IMR-90 (cell line): ENCODE measurements around the gene FNIP2. TPM values are rescaled to one million over a fixed set of nuclear protein-coding genes. Genes with fewer than 3 reads are reported as not detected.

Experiments
- ATAC-seq: fragments of 200-7000 bp; cut with Tn5 transposase; 2 replicates; pipeline ENCODE4 v1.9.1; 2020; ENCODE audit warnings: low read depth, mild to moderate bottlenecking, moderate library complexity
- BruUV-seq: library from RNA; stranded (reverse); fragments of 400-500 nt; replicated peaks from 2 replicates; lab custom pipeline; 2021; lab: Mats Ljungman, UMichigan
- CTCF ChIA-PET: fragments of 300-600 bp; formaldehyde crosslinking; extraction: SDS; loops from one replicate; lab custom pipeline; 2021; ENCODE audit warnings: antibody characterized with exemption; lab: Yijun Ruan, JAX
- POLR2A ChIA-PET: fragments of 300-600 bp; sonication (Branson Sonifier 250); formaldehyde crosslinking; loops from one replicate; lab custom pipeline; 2022; ENCODE audit warnings: antibody characterized with exemption; ENCODE audit not compliant: unreplicated experiment; lab: Charles Lee
- DNase-seq: peaks from one replicate; pipeline ENCODE4 v3.0.0; 2013
- H2AFZ ChIP-seq: replicated peaks from 2 replicates; pipeline ENCODE3; 2013; ENCODE audit warnings: low read length, mild to moderate bottlenecking; ENCODE audit not compliant: poor library complexity
- H2AK5ac ChIP-seq: 2 replicates; pipeline ENCODE4 v1.6.1; 2013; ENCODE audit warnings: low read depth, low read length, inconsistent platforms
- H2AK9ac ChIP-seq: replicated peaks from 2 replicates; pipeline ENCODE3; 2013; ENCODE audit warnings: mild to moderate bottlenecking, low read depth, low read length, moderate library complexity; ENCODE audit not compliant: poor library complexity
- H2BK120ac ChIP-seq: 2 replicates; pipeline ENCODE4 v1.6.1; 2013; ENCODE audit warnings: low read depth, low read length, inconsistent platforms
- H2BK15ac ChIP-seq: 3 replicates; pipeline ENCODE4 v1.6.1; 2013; ENCODE audit warnings: low read depth, low read length, inconsistent platforms
- H2BK20ac ChIP-seq: 2 replicates; pipeline ENCODE4 v1.6.1; 2013; ENCODE audit warnings: low read depth, mild to moderate bottlenecking, inconsistent platforms, low read length, moderate library complexity
- H2BK5ac ChIP-seq: 2 replicates; pipeline ENCODE4 v1.6.1; 2013; ENCODE audit warnings: mild to moderate bottlenecking, low read depth, low read length, inconsistent platforms; ENCODE audit not compliant: poor library complexity, severe bottlenecking
- H3K14ac ChIP-seq: replicated peaks from 2 replicates; pipeline ENCODE4 v1.6.1; 2013; ENCODE audit warnings: low read depth, low read length, inconsistent platforms
- H3K18ac ChIP-seq: 2 replicates; pipeline ENCODE4 v1.6.1; 2013; ENCODE audit warnings: low read depth, low read length, control low read depth
- H3K23ac ChIP-seq: 2 replicates; pipeline ENCODE4 v1.6.1; 2013; ENCODE audit warnings: low read depth, low read length, inconsistent platforms
- H3K27ac ChIP-seq: 2 replicates; pipeline ENCODE4 v1.5.1; 2013; ENCODE audit warnings: mild to moderate bottlenecking, control low read depth, low read length; ENCODE audit not compliant: insufficient read depth
- H3K27me3 ChIP-seq: 2 replicates; pipeline ENCODE4 v1.6.1; 2013; ENCODE audit warnings: low read length; ENCODE audit not compliant: control insufficient read depth, insufficient read depth
- H3K36me3 ChIP-seq: 2 replicates; pipeline ENCODE4 v1.6.1; 2013; ENCODE audit warnings: low read length, mixed read lengths; ENCODE audit not compliant: control insufficient read depth, insufficient read depth
- H3K4ac ChIP-seq: 2 replicates; pipeline ENCODE4 v1.6.1; 2013; ENCODE audit warnings: low read depth, low read length, inconsistent platforms
- H3K4me1 ChIP-seq: 2 replicates; pipeline ENCODE4 v1.6.1; 2013; ENCODE audit warnings: low read length, mixed read lengths; ENCODE audit not compliant: control insufficient read depth, insufficient read depth
- H3K4me2 ChIP-seq: 2 replicates; pipeline ENCODE4 v1.6.1; 2013; ENCODE audit warnings: low read depth, mild to moderate bottlenecking, control low read depth, low read length, moderate library complexity
- H3K4me3 ChIP-seq: 2 replicates; pipeline ENCODE4 v1.5.1; 2013; ENCODE audit warnings: low read depth, mild to moderate bottlenecking, control low read depth, low read length, moderate library complexity; ENCODE audit not compliant: insufficient read depth
- H3K56ac ChIP-seq: 2 replicates; pipeline ENCODE4 v1.6.1; 2013; ENCODE audit warnings: low read length, inconsistent platforms; ENCODE audit not compliant: insufficient read depth; ENCODE audit errors: extremely low read depth
- H3K79me1 ChIP-seq, 2 experiments: 2 replicates each; pipeline ENCODE4 v1.6.1; 2013; ENCODE audit warnings: low read length in 2 of 2, inconsistent platforms in 1 of 2, low read depth in 1 of 2
- H3K9ac ChIP-seq: 2 replicates; pipeline ENCODE4 v1.6.1; 2013; ENCODE audit warnings: low read depth, low read length, control low read depth
- H3K9me1 ChIP-seq: 2 replicates; pipeline ENCODE4 v1.6.1; 2013; ENCODE audit warnings: low read length, inconsistent platforms; ENCODE audit not compliant: insufficient read depth
- H3K9me3 ChIP-seq: 2 replicates; pipeline ENCODE4 v1.6.1; 2013; ENCODE audit warnings: low read length; ENCODE audit not compliant: control insufficient read depth, insufficient read depth
- H4K20me1 ChIP-seq: 2 replicates; pipeline ENCODE4 v1.6.1; 2013; ENCODE audit warnings: low read length, inconsistent platforms; ENCODE audit not compliant: insufficient read depth
- H4K5ac ChIP-seq: 2 replicates; pipeline ENCODE4 v1.6.1; 2013; ENCODE audit warnings: mild to moderate bottlenecking, low read depth, low read length, control low read depth
- H4K8ac ChIP-seq, 2 experiments: 2 replicates each; pipeline ENCODE4 v1.6.1; 2013; ENCODE audit warnings: low read depth in 2 of 2, low read length in 2 of 2, control low read depth in 1 of 2, inconsistent platforms in 1 of 2
- H4K91ac ChIP-seq: 2 replicates; pipeline ENCODE4 v1.6.1; 2013; ENCODE audit warnings: low read depth, low read length, inconsistent platforms; ENCODE audit not compliant: insufficient read depth
- BHLHE40 ChIP-seq: fragments of 150-350 bp; IDR thresholded peaks from 2 replicates; pipeline ENCODE4 v1.6.1; 2016; ENCODE audit warnings: mild to moderate bottlenecking, low read depth, low read length
- CEBPB ChIP-seq: IDR thresholded peaks from 2 replicates; pipeline ENCODE4 v1.6.1; 2012; ENCODE audit warnings: low read depth, low read length, improper control_type of control experiment
- CHD1 ChIP-seq: IDR thresholded peaks from 2 replicates; pipeline ENCODE4 v1.6.1; 2012; ENCODE audit warnings: low read depth, low read length, improper control_type of control experiment
- CTCF ChIP-seq: conservative IDR thresholded peaks from 2 replicates; pipeline ENCODE4 v1.5.1; 2012; ENCODE audit warnings: mild to moderate bottlenecking, low read depth, low read length, improper control_type of control experiment
- ELK1 ChIP-seq: fragments of 150-350 bp; IDR thresholded peaks from 2 replicates; pipeline ENCODE4 v1.6.1; 2016; ENCODE audit warnings: low read depth, mild to moderate bottlenecking, low read length, moderate library complexity, borderline replicate concordance
- FOS ChIP-seq: fragments of 150-350 bp; IDR thresholded peaks from 2 replicates; pipeline ENCODE4 v1.6.1; 2016; ENCODE audit warnings: low read depth, low read length
- MAFK ChIP-seq: IDR thresholded peaks from 2 replicates; pipeline ENCODE4 v1.6.1; 2012; ENCODE audit warnings: low read depth, low read length, improper control_type of control experiment
- MAZ ChIP-seq: IDR thresholded peaks from 2 replicates; pipeline ENCODE4 v1.6.1; 2012; ENCODE audit warnings: low read depth, mild to moderate bottlenecking, low read length, improper control_type of control experiment, moderate library complexity, borderline replicate concordance
- MXI1 ChIP-seq: IDR thresholded peaks from 2 replicates; pipeline ENCODE4 v1.6.1; 2012; ENCODE audit warnings: low read depth, mild to moderate bottlenecking, low read length, moderate library complexity, borderline replicate concordance
- NFE2L2 ChIP-seq: fragments of 150-350 bp; IDR thresholded peaks from 2 replicates; pipeline ENCODE4 v1.6.1; 2016; ENCODE audit warnings: low read depth, mild to moderate bottlenecking, low read length
- POLR2A ChIP-seq: IDR thresholded peaks from 2 replicates; pipeline ENCODE4 v1.6.1; 2012; ENCODE audit warnings: mild to moderate bottlenecking, low read depth, low read length
- RAD21 ChIP-seq: IDR thresholded peaks from 2 replicates; pipeline ENCODE4 v1.6.1; 2012; ENCODE audit warnings: low read length, improper control_type of control experiment
- RCOR1 ChIP-seq: IDR thresholded peaks from 2 replicates; pipeline ENCODE4 v1.6.1; 2012; ENCODE audit warnings: mild to moderate bottlenecking, low read length, improper control_type of control experiment; ENCODE audit not compliant: insufficient replicate concordance
- RFX5 ChIP-seq: IDR thresholded peaks from 2 replicates; pipeline ENCODE4 v1.8.0; 2012; ENCODE audit warnings: low read depth, mild to moderate bottlenecking, low read length, moderate library complexity
- SMC3 ChIP-seq: fragments of 150-350 bp; IDR thresholded peaks from 2 replicates; pipeline ENCODE4 v1.6.1; 2016; ENCODE audit warnings: low read depth, mild to moderate bottlenecking, antibody characterized with exemption, low read length, moderate library complexity
- WGBS, 2 experiments: methylation state at CpG; one replicate each; pipeline versions ENCODE4 v1.1.5 to v1.1.7; 2013; ENCODE audit warnings: missing lambda C conversion rate in 2 of 2; ENCODE audit not compliant: insufficient read length in 1 of 2; ENCODE audit errors: extremely low coverage in 2 of 2; 5-methylcytosine and 5-hydroxymethylcytosine counted together
- dilution Hi-C: fragments of 300-500 bp; cut with HindIII; formaldehyde crosslinking; loops from one replicate; pipeline ENCODE4 v1.14.3; 2018; ENCODE audit warnings: low sequenced_read_pairs; ENCODE audit not compliant: unreplicated experiment
- in situ Hi-C: fragments of 300-500 bp; cut with MboI; formaldehyde crosslinking; loops from 3 replicates; pipeline ENCODE4 v1.14.3; 2019; ENCODE audit warnings: low sequenced_read_pairs, inconsistent platforms, mixed read lengths
- intact Hi-C: fragments of 100-400 bp; cut with micrococcal nuclease; formaldehyde crosslinking; loops from 2 replicates; pipeline ENCODE4 v1.10.0; 2022
- polyA plus RNA-seq, 3 experiments: library from polyadenylated mRNA; depleted of rRNA; stranded (reverse); fragments of >200 nt; gene quantifications; 2 replicates each; pipeline ENCODE4 v1.2.3, GENCODE V29; 2012; ENCODE audit warnings: low replicate concordance in 1 of 3
- total RNA-seq: library from RNA; depleted of rRNA; stranded (reverse); fragments of >200 nt; gene quantifications from 2 replicates; pipeline ENCODE4 v1.2.3, GENCODE V29; 2012
- TF ChIP-seq, protein P1 (sequence below): fragments of 150-350 bp; IDR thresholded peaks from 2 replicates; pipeline ENCODE4 v1.6.1; 2017; ENCODE audit warnings: mild to moderate bottlenecking, antibody characterized with exemption, low read length, low read depth

FNIP2 gene
- total and polyA plus RNA-seq, 2 of the 4 experiments (the other 2 are of a cell fraction) = 4.7 to 24.6 TPM

GRCh38 chr4:158863296-158863695 is 94.5 kb downstream of the FNIP2 start:
- H2AK9ac ChIP-seq = no peak overlapping the region
- ATAC-seq (no peak), DNase-seq (no peak)
- H3K4me1 ChIP-seq = no peaks in the 10 kb centered on the region
- no peak overlapping the region for H2BK5ac ChIP-seq
- no peak overlapping the region for H3K4me2 ChIP-seq
- H3K9ac ChIP-seq = no peak overlapping the region
- H2AK5ac ChIP-seq = no peak overlapping the region
- H2BK20ac ChIP-seq = no peak overlapping the region
- H4K8ac ChIP-seq = no peak overlapping the region
- no peaks in the 10 kb centered on the region for H3K27me3 ChIP-seq
- intact Hi-C loops = no loop called here
- no peak overlapping the region for H2BK120ac ChIP-seq
- no peaks in the 10 kb centered on the region for H3K9me3 ChIP-seq
- H4K5ac ChIP-seq = no peak overlapping the region
- no peak overlapping the region for H3K27ac ChIP-seq
- H2AFZ ChIP-seq = no peak overlapping the region
- POLR2A ChIA-PET = no interaction called here
- H3K4ac ChIP-seq = no peak overlapping the region
- no peaks in the 10 kb centered on the region for H4K20me1 ChIP-seq
- in situ Hi-C loops = loop anchor here (5.0 kb wide), 1 partner anchor 314 kb away; no protein-coding TSS in a partner anchor
- no peak overlapping the region for H2BK15ac ChIP-seq
- TF ChIP-seq RAD21 = no peak
- TF ChIP-seq CEBPB = no peak
- TF ChIP-seq ELK1 = no peak
- no peak for TF ChIP-seq CHD1
- TF ChIP-seq CTCF = no peak
- TF ChIP-seq FOS = no peak
- no peak for TF ChIP-seq MXI1
- TF ChIP-seq BHLHE40 = no peak
- no peak for TF ChIP-seq SMC3
- TF ChIP-seq RFX5 = no peak
- TF ChIP-seq NFE2L2 = no peak
- no peak for TF ChIP-seq MAZ
- TF ChIP-seq, protein P1, sequence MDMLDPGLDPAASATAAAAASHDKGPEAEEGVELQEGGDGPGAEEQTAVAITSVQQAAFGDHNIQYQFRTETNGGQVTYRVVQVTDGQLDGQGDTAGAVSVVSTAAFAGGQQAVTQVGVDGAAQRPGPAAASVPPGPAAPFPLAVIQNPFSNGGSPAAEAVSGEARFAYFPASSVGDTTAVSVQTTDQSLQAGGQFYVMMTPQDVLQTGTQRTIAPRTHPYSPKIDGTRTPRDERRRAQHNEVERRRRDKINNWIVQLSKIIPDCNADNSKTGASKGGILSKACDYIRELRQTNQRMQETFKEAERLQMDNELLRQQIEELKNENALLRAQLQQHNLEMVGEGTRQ = no peak
- no peak for TF ChIP-seq POLR2A
- TF ChIP-seq MAFK = no peak
- TF ChIP-seq RCOR1 = no peak
- no peak overlapping the region for H3K56ac ChIP-seq
- no TSS peak for BruUV-seq
- H3K36me3 ChIP-seq = peaks cover 18% of the 10 kb centered on the region
- H3K14ac ChIP-seq = no peak overlapping the region
- H3K9me1 ChIP-seq = 0 out of 2 replicates have a peak, but pooled peaks cover 3% of the 10 kb centered on the region
- no peak overlapping the region for H3K23ac ChIP-seq
- dilution Hi-C loops = no loop called here
- H3K79me1 ChIP-seq = peaks cover 0 to 3% of the 10 kb centered on the region in 2 experiments; a peak in 1 of 4 replicates
- no peak overlapping the region for H3K18ac ChIP-seq
- CTCF ChIA-PET = interaction anchor here (1.4 kb wide), 1 partner anchor 9 kb away, joined by 5 read pairs; no protein-coding TSS in a partner anchor
- H3K4me3 ChIP-seq = no peak overlapping the region
- H4K91ac ChIP-seq = no peak overlapping the region
- 100% methylated on average over 1 of the region's 5 CpGs; no CpG with 5 or more reads in 1 of the 2 experiments for WGBS, 2 experiments
